Tibial artery (tissue), 4 donors: ENCODE data around the gene IRF7.

Experiments used
- DNase-seq, 2 donors: peaks; one replicate each; pipeline ENCODE4 v3.0.0-alpha.2; 2019
- H3K27ac ChIP-seq, 2 donors: fragments of 200-600 bp; sonication (generic) in 1 of 2; 1 replicate in 1 of 2; 2 replicates in 1 of 2; pipeline ENCODE4 v1.5.1; 2018 to 2019; ENCODE audit warnings: mild to moderate bottlenecking in 1 of 2
- H3K27me3 ChIP-seq, 2 donors: fragments of 200-600 bp; sonication (generic) in 1 of 2; one replicate each; pipeline versions ENCODE4 v1.5.1 to v1.6.0; 2016 to 2019
- H3K36me3 ChIP-seq, 3 donors: fragments of 200-600 bp; sonication (generic) in 2 of 3; one replicate each; pipeline ENCODE4 v1.5.1; 2016 to 2019; ENCODE audit warnings: mild to moderate bottlenecking in 2 of 3
- H3K4me1 ChIP-seq, 4 donors: fragments of 200-600 bp; sonication (generic) in 2 of 4; 1 replicate in 3 of 4; 2 replicates in 1 of 4; pipeline ENCODE4 v1.5.1; 2016 to 2019
- H3K4me3 ChIP-seq, 2 donors: fragments of 200-600 bp; sonication (generic) in 1 of 2; 1 replicate in 1 of 2; 2 replicates in 1 of 2; pipeline ENCODE4 v1.5.1; 2018 to 2019; ENCODE audit warnings: mild to moderate bottlenecking in 2 of 2
- H3K9me3 ChIP-seq, 3 donors: fragments of 200-600 bp; sonication (generic) in 1 of 3; one replicate each; pipeline ENCODE4 v1.5.1; 2016 to 2019
- CTCF ChIP-seq, 2 experiments: fragments of 200-600 bp in 1 of 2; fragments of 450-650 bp in 1 of 2; IDR thresholded peaks; one replicate each; pipeline ENCODE4 v1.5.1; 2017 to 2019; ENCODE audit warnings: antibody characterized with exemption in 2 of 2, mild to moderate bottlenecking in 1 of 2, moderate library complexity in 1 of 2
- intact Hi-C: fragments of 100-400 bp; cut with DNase I; formaldehyde crosslinking; loops from one replicate; pipeline ENCODE4 v1.15.0; 2023; ENCODE audit warnings: low total_unique reads

The IRF7 gene

GRCh38 chr11:613369-613968 lies 2.3 kb downstream of the IRF7 start:
- peaks cover 50 to 66% (median 53%) of the 10 kb centered on the region in 3 donors for H3K36me3 ChIP-seq

DNA sequence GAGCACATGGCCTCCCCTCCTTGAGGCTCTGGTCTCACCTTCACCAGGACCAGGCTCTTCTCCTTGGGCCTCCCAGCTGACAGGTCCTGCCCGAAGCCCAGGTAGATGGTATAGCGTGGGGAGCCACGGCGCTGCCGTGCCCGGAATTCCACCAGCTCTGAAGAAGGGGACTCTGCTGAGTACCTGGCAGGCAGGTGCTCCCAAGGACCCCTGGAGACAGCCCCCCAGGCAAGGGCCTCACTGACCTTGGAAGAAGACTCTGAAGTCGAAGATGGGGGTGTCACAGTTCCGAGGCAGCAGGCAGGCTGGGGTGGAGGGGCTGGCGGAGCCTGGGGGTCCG lies 2.8 kb downstream of the IRF7 start:
- Histone ChIP-seq H3K27ac (no peak overlapping the region), H3K36me3 (peaks cover 52 to 66% (median 58%) of the 10 kb centered on the region in 3 donors), H3K4me1 (peaks cover 0 to 28% (median 19%) of the 10 kb centered on the region in 4 donors), H3K4me3 (no peak overlapping the region), H3K27me3 (no peaks in the 10 kb centered on the region), H3K9me3 (no peaks in the 10 kb centered on the region)
- no peak for DNase-seq
- intact Hi-C loops = loop anchor here (5.0 kb wide), 1 partner anchor 36 kb away; the partner anchor contains the start of gene PHRF1
- no peak for TF ChIP-seq CTCF (IDR thresholded peaks at IDR 0.05)

More at GRCh38 chr11:613369-613968, 2.3 kb downstream of the IRF7 start:
- Histone ChIP-seq H3K4me1 (peaks cover 0 to 28% (median 19%) of the 10 kb centered on the region in 4 donors), H3K9me3 (no peaks in the 10 kb centered on the region), H3K27ac (peak overlapping the region; percentile 86 to 90), H3K4me3 (no peak overlapping the region), H3K27me3 (no peaks in the 10 kb centered on the region)
- peak; percentile 72 to 83 for DNase-seq
- no peak for TF ChIP-seq CTCF (IDR thresholded peaks at IDR 0.05)
- intact Hi-C loops = loop anchor here (5.0 kb wide), 1 partner anchor 36 kb away; the partner anchor contains the start of gene PHRF1

DNA sequence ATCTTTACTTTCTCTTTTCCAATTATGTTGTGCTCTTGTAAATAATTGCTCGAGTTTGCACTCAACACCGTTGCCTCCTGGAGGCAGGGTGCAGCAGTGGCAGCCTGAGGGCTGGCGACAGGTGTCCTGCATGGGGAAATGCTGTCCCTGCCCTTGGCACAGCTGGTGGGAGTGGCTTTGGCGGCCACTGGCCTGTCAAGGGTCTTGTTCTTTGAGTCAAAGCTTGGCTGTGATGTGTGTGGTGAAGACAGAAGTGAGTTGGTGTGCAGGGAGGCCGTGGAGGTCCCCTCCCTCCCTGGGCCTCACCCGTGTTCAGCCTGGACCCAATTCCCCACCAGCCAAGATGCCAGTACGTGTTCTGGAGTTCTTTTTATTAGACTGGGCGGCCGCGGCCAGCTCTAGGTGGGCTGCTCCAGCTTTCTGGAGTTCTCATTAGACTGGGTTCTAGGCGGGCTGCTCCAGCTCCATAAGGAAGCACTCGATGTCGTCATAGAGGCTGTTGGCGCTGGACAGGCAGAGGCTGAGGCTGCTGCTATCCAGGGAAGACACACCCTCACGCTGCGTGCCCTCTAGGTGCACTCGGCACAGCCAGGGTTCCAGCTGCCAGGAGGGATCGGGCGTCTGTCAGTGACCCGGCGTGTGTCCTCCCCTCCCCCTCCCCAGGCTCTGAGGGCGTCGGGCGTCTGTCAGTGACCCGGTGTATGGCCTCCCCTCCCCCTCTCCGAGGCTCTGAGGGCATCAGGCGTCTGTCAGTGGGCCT lies 3.4 kb downstream of the IRF7 start:
- Histone ChIP-seq H3K36me3 (peaks cover 56 to 66% (median 64%) of the 10 kb centered on the region in 3 donors), H3K27ac (no peak overlapping the region), H3K4me1 (peaks cover 0 to 28% (median 19%) of the 10 kb centered on the region in 4 donors), H3K4me3 (no peak overlapping the region), H3K9me3 (no peaks in the 10 kb centered on the region), H3K27me3 (no peaks in the 10 kb centered on the region)
- no peak for TF ChIP-seq CTCF (IDR thresholded peaks at IDR 0.05)
- intact Hi-C loops = loop anchor here (5.0 kb wide), 1 partner anchor 35 kb away; the partner anchor contains the start of gene PHRF1
- DNase-seq = no peak

GRCh38 chr11:611001-611996 lies 4.5 kb downstream of the IRF7 start:
- H3K4me3 ChIP-seq = no peak overlapping the region
- peaks cover 0 to 28% (median 18%) of the 10 kb centered on the region in 4 donors for H3K4me1 ChIP-seq
- no peaks in the 10 kb centered on the region for H3K9me3 ChIP-seq
- H3K27ac ChIP-seq = no peak overlapping the region
- no peak for TF ChIP-seq CTCF (IDR thresholded peaks at IDR 0.05)
- intact Hi-C loops = loop anchor here (2.0 to 5.0 kb wide), 2 partner anchors 34 to 78 kb away; partner anchors contain the start of gene PHRF1
- peak in 1 of 2 donors; percentile 62 for DNase-seq
- H3K27me3 ChIP-seq = no peaks in the 10 kb centered on the region
- H3K36me3 ChIP-seq = peaks cover 67 to 76% (median 75%) of the 10 kb centered on the region in 3 donors
